Non-pigmented ciliary epithelial cell (primary cell): ENCODE data around the gene FBLN2.
"Not testable (repeated sequence)": the region's sequence is repeated elsewhere in the genome, so short reads cannot be mapped to it uniquely, and the experiment has no call there.

Source experiments
- DNase-seq: peaks from one replicate; pipeline ENCODE4 v3.0.0-alpha.2; 2010; ENCODE audit warnings: low read depth

FBLN2 gene

DNA sequence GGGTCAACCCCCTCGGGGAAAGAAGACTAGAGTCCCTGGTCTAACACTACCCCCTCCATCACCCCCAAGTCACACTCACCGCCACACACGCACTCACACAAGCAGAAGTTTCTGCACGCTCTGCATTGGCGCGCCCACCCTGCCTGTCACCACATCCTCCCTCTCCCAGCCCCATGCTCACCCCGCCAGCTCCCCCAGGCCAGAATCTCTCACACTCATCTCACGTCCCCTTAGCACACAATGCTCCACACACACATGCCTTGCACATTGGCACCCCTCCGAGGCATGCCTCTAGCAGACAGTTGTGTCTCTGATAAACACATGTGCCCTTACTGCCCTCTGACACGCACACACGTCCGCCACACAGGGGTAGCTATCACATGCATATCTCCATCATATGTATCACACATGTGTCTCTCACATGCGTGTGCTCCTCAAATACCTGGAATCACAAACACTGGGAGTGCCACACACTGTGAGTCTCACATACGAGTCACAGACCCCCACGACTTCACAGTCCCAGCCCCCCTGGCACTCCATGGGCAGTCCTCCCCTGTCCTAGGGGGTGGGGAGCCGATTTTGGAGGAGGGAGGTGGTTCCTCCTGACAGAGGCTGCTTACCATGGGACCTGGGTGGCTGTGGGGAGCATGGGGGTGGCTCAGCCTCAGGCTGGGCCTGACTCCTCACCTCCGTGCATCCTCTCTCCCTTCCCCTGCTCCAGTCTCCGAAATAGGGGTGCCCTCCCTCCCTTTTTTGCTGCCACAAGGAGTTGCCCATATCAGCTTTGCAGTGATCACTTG lies 898 bp downstream of the FBLN2 start:
- no peak for DNase-seq

DNA sequence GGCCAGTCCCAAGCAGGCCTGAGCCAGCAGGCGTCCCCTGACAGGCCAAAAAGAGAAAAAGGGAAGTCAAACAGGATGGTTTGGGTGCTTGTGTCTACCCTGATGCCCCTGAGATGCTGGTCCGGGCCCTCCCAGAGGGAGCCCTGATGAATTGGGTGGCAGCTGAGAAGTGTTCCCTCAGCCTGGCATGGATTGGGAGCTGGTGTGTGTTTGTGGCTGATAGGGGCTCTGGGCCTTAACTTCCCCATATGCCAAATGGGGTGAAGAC lies 1.4 kb downstream of the FBLN2 start:
- DNase-seq: no peak

DNA sequence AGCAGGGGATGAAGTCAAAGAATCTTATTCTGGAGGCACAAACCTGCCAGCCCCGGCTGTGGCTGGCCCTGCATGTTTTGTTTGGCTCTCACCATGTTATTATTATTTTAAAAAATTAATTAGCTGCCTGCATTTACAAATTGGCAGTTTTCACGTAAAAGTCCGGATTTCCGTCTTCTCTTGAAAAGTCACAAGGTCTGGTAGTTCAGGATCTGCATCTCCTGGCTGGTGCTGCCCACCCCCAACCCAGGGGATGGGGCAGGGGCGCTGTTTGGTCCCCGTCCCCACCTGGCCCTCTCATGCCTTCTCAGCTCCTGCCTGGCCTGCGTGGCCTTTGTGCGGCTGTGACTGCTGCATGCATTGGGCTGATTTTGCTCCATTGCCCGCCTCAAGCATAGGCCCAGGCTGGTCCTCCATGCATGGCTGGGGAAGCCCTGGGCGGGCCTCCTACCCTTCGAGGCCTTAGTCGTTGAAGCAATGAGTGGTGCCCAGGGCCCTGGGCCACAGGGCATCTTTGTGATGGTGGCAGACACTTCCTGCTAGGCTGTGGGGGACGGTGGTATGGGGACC lies 2.0 kb downstream of the FBLN2 start:
- DNase-seq: no peak

DNA sequence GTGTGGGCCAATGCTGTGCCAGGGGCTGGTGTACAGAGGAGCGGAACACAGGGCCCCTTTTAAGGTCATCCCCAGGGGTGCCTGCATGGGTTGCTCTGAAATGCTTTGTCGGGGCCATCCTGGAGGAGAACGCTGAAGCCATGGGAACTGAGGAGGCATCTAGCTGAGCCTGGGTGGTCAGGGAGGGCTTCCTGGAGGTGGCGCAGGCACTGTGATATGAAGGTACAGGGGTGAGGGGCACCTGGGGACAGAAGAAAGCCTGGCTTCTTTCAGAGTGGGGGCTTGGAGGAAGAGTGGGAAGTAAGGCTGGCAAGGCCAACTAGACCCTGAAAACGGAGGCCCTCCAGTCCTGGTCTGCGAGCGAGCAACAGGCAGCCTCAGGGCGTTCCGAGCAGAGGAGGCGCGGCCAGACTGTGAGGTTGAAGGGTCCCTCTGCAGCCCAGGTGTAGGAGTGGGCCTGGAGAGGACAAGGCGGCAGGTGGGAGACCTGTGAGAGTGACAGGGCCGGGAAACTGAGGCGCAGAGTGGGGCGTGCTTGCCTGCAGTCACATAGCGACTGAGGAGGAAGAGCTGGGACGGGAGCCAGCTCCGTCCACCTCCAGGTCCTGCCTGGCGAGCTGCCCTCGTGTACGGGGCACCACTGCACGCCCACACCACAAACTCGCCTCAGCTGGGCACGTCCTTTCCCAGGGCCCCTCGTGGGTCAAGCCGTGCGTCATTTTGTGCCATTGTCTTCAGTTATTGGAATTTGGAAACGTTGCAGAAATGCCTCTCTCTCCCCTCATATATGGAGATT lies 4.1 kb downstream of the FBLN2 start:
- DNase-seq: no peak

DNA sequence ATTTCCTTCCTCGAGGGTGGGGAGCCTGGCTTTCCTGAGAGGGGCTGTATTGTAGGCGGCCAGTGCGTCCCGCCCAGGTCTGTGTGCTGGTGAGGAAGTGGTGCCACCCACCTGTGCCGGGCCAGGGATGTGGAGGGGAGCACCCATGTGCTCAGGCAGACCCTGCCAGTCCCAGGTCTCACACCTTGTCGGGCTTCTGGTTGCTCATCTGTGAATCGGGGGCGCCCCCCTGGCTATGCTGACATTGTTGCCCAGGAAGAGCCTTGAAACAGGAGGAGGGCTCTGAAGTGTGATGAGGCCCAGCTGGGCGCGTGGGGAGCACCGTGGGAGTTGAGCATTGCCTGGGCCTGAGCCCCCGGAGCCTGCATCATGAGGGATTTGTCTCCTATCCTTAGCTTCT lies 4.8 kb downstream of the FBLN2 start:
- no peak for DNase-seq

DNA sequence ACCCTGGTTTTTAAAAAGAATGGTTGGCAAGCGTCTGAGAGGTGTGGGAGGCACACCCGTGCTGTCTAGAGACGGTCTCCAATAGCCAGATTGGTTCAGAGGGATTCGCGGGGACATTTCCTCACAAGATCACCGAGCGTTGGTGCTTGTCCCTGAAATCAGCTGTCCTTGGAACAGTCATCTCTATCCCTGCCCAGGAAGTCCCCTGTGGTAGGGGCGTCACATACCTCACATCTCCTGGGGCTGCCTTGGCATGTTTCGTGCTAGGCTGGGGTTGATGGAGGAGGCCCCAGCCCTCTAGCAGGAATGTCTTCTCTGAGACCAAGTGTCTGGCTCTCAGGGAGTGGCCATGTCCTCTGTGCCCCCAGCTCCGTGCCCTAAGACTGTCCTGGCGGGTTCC lies 6.8 kb downstream of the FBLN2 start:
- no peak for DNase-seq

DNA sequence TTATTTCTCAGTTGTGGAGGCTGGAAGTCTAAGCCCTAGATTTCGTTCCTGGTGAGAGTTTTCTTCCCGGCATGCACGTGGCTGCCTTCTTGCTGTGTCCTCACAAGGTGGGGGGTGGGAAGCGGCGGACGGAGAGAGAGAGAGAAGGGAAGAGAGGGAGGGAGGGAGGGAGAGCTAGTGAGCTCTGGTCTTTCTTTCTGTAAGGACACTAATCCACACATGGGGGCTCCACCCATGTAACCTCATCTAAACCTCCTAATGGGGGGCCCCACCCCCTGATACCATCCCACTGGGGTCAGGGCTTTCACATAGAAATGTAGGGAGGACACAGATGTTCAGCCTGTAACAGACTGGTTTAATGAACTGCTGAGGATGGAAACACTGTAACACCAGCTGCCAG lies 7.3 kb downstream of the FBLN2 start:
- DNase-seq: no peak

DNA sequence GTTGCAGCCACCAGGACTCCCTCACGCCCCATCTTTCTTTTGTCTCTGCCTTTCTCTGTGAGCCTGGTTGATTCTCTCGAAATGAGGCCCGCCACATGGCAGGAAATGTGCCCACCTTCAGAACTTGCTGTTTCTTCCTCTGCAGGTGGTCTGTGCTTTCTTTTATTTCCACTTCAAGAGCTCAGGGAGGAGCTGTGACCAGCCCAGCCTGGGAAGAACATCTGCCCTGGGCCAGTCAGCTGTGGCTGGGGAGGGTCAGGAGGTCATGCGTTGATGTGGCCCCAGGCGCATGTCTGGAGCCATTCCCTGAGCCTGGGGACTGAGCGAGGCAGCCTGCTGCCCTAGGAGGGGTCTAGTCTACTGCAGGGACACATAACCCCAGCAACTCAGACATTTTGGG lies 8.0 kb downstream of the FBLN2 start:
- DNase-seq: no peak

DNA sequence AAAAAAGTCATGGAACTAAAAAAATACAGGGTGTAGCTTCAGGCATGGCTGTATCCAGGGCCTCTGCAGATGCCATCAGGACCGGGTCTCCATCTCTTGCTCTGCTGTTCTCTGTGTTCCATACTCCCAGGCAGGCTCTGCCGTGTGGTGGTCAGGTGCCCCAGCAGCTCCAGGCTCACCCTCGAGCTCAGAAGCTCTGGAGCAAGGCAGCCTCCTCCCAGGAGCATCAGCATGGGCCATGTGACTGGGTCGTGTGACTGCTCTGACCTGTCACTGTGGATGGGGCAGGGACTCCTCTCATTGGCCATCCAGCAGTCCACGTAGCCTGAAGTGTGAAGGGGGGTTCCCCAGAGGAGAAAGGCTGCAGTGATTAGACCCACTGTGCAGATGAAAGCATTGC lies 8.5 kb downstream of the FBLN2 start:
- DNase-seq: no peak

DNA sequence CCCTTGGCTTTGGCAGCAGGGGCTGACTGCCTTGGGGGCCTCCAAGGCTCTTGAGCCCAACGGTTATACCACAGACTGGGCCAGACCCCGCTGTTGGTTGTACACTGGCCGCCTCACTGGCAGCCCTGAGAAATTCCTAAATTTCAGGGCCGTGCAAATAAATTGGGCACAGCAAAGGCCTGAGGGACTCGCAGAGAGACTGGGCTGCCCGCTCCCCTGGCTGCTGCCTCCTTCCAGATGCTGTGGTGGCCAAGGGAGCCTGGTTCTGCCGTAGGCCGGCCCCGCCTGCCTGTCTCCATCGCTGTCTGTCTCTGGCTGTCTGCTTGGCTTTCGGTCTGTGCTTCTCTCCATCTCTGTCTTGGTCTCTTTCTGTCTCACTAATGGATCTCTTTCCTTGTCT lies 9.0 kb downstream of the FBLN2 start:
- no peak for DNase-seq

DNA sequence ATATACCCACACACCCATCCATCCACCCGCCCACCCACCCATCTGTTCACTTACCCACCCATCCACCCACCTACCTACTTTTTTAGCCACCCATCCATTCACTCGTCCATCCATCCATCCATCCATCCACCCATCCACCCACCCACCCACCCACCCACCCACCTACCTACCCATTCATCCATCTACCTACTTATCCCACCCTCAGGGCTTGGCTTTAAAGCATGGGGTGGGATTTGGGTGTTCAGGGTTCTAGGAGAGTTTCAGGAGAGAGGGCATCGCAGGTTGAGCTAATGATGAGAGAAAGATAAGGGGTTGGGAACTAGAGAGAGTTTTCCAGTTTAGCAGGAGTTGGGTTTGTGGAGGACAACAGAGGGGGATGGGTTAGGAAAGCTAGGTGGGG lies 9.7 kb downstream of the FBLN2 start:
- no peak for DNase-seq

DNA sequence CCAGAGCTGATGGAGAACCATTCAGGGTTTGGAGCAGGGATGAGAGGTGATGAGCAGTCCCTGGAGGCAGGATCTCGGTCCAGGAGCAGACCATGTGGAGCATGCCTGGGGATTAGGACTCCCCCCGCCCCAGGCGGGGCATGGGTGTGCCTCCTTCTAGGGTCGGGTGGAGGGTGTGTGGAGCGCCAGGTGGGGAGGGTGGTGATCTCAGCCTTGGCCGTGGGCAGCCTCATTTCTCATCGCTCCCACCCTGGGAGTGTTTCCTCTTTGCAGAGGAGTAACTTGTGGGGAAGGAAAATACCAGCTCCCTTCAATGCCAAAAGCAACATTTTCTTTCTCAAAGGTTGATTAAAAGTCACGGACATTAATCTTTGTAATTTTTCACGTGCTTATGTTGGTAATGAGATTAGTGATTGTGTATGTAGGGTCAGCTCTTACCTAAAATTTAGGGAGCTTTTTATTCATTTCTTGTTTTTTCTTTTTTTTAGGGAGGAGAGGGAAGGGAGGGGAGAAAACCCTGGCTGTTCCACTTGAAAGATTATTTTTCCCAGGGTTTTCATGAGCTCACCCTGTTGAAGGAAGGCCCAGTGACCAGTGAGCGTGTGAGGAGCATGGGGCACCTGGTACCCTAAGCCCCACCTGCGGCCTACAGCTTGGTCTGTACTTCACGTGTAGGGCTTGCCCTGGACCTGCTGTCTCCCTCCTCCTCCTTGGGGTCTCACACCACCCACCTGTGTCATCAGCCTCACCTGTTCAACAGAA lies 11.0 kb downstream of the FBLN2 start:
- DNase-seq: no peak

DNA sequence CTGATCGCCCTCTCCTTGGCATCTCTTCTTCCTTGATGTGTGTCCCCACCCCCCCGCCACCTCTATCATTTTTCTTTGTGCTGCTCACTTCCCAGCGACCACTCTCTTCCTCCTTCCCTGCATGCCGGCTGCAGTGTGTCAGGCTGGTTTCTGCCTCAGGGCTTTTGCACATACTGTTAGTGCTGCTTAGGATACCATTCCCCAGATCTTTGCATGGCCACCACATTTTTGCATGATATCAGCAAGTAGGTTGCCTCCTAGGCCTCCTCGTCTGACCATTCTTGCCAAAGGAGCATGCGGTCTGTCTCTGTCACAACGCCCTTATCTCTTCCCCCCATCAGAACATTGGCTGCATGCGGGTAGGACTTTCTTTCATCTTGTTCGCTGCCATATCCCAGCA lies 12.5 kb downstream of the FBLN2 start:
- DNase-seq: no peak

DNA sequence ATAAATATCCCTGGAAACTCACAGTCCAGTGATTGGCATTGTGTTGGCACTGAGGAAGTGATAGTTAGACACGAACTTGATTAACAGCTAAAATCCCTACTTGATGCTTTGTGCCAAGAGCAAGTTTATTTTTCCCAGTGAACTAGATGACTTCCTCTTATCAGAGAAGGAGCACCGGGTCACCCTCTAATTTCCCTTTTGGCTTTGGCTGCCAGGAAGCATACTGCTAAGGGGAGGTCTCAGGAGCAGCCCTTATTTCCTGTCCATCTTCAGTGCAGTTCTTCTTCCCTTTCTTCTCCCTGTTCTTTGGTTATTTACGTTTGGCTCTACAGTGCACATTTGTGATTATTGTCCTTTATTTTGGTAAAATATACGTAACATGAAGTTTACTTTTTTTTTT lies 13.0 kb downstream of the FBLN2 start:
- DNase-seq: no peak

DNA sequence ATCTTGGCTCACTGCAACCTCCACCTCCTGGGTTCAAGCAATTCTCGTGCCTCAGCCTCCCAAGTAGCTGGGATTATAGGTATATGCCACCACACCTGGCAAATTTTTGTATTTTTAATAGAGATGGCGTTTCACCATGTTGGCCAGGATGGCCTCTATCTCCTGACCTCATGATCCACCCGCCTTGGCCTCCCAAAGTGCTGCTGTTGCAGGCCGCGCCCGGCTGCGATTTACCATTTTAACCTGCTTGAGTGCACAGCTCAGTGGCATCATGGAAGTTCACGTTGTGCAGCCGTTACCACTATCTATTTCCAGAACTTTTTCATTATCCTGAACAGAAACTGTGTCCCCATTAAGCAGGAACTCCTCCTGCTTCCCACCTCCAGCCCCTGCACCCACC lies 13.5 kb downstream of the FBLN2 start:
- not testable (repeated sequence) for DNase-seq

DNA sequence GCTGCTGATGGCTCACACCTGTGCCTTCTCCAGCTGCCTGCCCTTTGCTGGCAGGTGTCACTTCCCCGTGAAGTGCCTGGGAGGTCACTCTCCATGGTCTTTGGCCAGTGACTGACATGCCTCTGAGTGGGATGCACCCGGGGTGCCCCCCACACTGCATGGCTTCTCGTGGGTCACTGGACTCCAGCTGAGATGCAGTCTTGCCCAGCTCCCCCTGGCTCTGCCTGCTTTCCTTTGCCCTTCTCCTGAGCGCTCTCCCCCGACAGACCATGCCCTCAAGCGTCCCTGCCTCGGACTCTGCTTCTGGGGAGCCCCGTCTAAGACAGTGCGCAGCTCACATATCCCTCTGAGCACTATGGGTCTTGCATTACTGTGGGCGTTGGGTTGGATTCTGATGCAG lies 14.4 kb downstream of the FBLN2 start:
- DNase-seq: no peak

DNA sequence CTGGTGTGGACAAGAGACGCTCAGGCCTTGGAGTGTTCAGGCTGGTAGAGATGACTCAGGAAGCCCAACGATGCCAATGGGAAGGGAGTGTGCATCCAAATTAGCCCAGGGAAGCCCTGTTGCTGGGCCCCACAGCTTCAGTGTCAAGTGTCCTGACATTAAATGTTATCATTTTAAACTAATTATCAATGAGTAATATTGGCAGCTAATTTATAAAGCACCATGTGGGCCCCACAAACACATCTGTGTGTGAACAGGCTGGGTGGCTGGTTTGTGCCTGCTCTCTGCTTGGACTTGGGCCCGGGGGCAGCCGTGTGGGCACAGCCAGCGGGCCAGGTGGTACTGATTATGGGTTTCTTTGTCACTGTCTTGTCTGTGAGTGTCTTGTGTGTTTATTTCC lies 15.0 kb downstream of the FBLN2 start:
- no peak for DNase-seq

DNA sequence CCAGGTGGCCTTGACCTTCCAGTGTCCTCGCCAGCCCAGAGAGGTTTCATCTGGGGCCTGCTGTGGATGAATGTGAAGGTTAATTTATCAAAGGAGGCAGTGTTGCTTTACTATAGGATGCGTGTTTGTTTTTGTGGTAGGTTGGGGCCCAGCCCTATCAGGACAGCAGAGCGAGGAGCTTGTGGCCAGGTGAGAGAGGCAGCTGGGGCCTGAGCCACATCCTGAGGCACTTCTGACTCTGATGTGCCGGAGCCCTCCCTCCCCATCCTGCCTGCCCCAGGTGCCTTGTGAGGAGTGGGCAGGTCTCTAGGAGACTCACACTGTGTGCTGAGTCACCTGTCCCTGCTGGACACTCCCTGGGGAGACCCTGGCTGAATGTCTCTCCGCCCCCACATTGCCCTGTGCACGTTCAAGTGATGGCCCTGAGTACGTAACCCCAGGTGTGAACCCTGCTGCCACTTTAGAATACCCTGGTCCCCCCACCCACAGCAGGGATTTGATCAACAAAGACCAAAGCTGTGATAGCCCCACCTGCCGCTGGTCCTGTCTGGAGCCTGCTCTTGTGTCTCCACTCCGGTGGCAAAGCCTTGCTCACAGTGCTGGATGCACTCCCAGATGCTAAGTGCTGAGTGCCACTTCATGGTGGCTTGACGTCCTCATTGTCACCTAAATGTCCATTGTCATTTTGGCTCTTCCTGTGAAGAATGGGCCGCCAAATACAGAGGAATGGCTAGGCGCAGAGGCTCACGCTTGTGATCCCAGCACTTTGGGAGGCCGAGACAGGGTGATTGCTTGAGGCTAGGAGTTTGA lies 16.0 kb downstream of the FBLN2 start:
- no peak for DNase-seq

DNA sequence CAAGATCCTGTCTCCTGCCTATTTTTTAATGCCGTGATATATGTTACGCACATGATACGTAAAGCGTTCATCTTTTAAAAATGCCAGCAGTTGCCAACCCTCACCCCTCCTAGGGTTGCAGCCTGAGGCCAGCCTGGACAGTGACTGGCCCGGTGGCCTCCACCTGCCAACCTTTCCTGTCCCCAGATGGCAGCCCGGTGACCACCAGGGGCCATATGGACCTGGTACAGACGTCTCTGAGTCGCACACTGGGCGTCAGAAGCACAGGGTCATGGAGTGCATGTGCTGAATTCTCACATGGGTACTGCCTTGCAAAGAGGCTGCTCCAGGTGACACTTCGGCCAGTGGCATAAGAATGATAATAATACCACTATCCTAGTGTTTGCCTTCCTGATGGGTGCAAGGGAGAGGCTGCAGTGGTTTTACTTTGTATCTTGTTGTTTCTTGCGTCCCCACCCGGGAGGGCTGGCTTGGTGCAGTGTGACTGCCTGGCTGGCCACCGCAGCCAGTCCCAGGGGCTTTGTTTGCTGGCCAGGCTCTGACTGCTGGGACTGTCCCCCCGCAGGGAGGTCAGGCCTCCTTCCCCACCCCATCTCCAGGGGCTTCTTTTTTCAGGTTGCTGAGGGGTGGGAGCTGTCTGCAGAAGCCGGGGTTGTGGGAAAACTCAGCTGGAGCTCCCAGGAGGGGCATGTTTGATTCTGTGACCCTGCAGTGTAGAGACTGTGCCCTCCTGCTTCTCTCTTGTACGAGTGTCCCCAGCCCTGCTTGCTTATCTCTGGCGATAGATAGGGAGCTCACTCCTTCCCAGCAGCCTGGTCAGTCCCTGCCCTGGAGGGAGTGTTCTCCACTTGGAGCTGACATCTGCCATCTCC lies 16.9 kb downstream of the FBLN2 start:
- DNase-seq: no peak

DNA sequence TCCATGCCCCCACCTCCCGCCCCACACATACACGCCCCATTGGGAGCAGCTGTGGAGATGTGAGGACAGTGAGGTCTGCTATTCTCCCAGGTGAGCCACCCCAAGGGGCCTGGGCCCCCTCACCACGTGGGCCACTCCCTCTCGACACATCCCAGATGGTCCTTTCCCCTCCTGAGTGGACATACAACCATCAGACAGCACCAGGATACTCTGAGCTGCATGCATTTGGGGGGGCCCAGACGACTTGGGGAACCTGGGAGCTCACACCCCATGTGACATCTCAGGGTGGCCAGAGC lies 17.5 kb downstream of the FBLN2 start:
- no peak for DNase-seq

DNA sequence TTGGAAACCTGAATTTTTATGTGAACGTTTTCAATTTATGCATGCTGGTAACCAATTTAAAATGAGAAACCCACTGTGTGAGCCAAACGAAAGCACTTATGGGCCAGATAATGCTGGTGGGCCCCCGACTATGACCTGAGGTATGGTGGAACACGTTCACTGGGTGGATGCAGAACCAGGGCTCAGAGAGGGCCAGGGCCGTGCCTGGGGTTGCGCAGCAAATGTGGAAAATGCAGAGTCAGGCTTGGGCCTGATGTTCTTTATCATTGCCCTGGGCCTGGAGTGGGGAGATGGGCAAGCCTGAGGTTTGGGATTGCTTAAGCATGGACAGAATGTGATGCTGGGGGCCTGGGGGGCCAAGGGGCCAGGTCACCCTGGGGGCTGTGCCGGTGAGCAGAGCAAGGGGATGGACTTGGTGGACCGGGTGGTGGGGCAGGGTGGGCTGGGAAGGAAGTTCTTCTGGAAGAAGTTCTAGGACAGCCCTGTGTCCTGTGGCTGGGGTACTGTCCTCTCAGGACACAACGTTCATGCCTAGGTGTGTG lies 17.9 kb downstream of the FBLN2 start:
- no peak for DNase-seq
